Measurements from ENCODE around the gene DUSP10.

DUSP10 gene

GRCh38 chr1:221783437-221783836 lies 41.5 kb upstream of the DUSP10 start:
- Histone ChIP-seq H3K9me3 (ENCODE audit: control insufficient read depth, low read length) (no peaks in the 10 kb centered on the region), H2BK5ac (ENCODE audit: low read depth, low read length, poor library complexity, severe bottlenecking) (no peak overlapping the region), H2BK15ac (ENCODE audit: low read depth, poor library complexity, severe bottlenecking) (no peak overlapping the region), H4K91ac (ENCODE audit: low read length) (no peak overlapping the region), H3K4me3 (ENCODE audit: insufficient read depth in 1 of 2, low read depth in 1 of 2, low read length in 2 of 2) (no peak overlapping the region), H3K14ac (ENCODE audit: low read length in 2 of 2) (no peak overlapping the region), H3K36me3 (ENCODE audit: control insufficient read depth in 1 of 2, insufficient read depth in 2 of 2, low read depth in 1 of 2, low read length in 2 of 2) (no peaks in the 10 kb centered on the region), H3K9ac (ENCODE audit: low read length) (no peak overlapping the region), H2BK12ac (ENCODE audit: low read length in 2 of 2) (no peak overlapping the region), H2BK120ac (ENCODE audit: low read depth, low read length) (no peak overlapping the region), H3K4me1 (ENCODE audit: control insufficient read depth, insufficient read depth, low read depth, low read length) (peaks cover 1% of the 10 kb centered on the region), H4K8ac (ENCODE audit: low read length) (no peak overlapping the region), H2AK5ac (ENCODE audit: low read length, severe bottlenecking) (no peak overlapping the region), H3K23ac (ENCODE audit: low read length in 2 of 2) (no peak overlapping the region), H3K27me3 (ENCODE audit: control insufficient read depth in 1 of 2, insufficient read depth in 1 of 2, low read length in 2 of 2) (peaks cover 0 to 3% of the 10 kb centered on the region in 2 experiments), H3K4me2 (ENCODE audit: low read length, poor library complexity, severe bottlenecking) (no peak overlapping the region), H3K27ac (ENCODE audit: low read length, poor library complexity, severe bottlenecking) (no peak overlapping the region), H3K18ac (ENCODE audit: low read depth in 1 of 2, low read length in 2 of 2) (no peak overlapping the region), H3K4ac (ENCODE audit: low read depth in 1 of 2, low read length in 2 of 2) (no peak overlapping the region), H2AFZ (ENCODE audit: low read depth, low read length) (no peak overlapping the region), H3K79me1 (replicated peaks; ENCODE audit: low read length, poor library complexity, severe bottlenecking) (no peaks in the 10 kb centered on the region)
- 100% methylated on average over 6 of the region's 6 CpGs for whole genome bisulfite sequencing
- no peak for DNase-seq

GRCh38 chr1:221782970-221783369 lies 41.1 kb upstream of the DUSP10 start:
- Histone ChIP-seq H3K27me3 (ENCODE audit: control insufficient read depth in 1 of 2, insufficient read depth in 1 of 2, low read length in 2 of 2) (peaks cover 0 to 3% of the 10 kb centered on the region in 2 experiments), H3K36me3 (ENCODE audit: control insufficient read depth in 1 of 2, insufficient read depth in 2 of 2, low read depth in 1 of 2, low read length in 2 of 2) (no peaks in the 10 kb centered on the region), H3K27ac (ENCODE audit: low read length, poor library complexity, severe bottlenecking) (no peak overlapping the region), H2BK15ac (ENCODE audit: low read depth, poor library complexity, severe bottlenecking) (no peak overlapping the region), H3K9me3 (ENCODE audit: control insufficient read depth, low read length) (no peaks in the 10 kb centered on the region), H2BK120ac (ENCODE audit: low read depth, low read length) (no peak overlapping the region), H4K8ac (ENCODE audit: low read length) (no peak overlapping the region), H3K4me1 (ENCODE audit: control insufficient read depth, insufficient read depth, low read depth, low read length) (peaks cover 1% of the 10 kb centered on the region), H2AK5ac (ENCODE audit: low read length, severe bottlenecking) (no peak overlapping the region), H2AFZ (ENCODE audit: low read depth, low read length) (no peak overlapping the region), H3K4me3 (ENCODE audit: insufficient read depth in 1 of 2, low read depth in 1 of 2, low read length in 2 of 2) (no peak overlapping the region), H4K91ac (ENCODE audit: low read length) (no peak overlapping the region), H3K23ac (ENCODE audit: low read length in 2 of 2) (no peak overlapping the region), H3K79me1 (replicated peaks; ENCODE audit: low read length, poor library complexity, severe bottlenecking) (no peaks in the 10 kb centered on the region), H3K9ac (ENCODE audit: low read length) (no peak overlapping the region), H3K18ac (ENCODE audit: low read depth in 1 of 2, low read length in 2 of 2) (no peak overlapping the region), H2BK12ac (ENCODE audit: low read length in 2 of 2) (no peak overlapping the region), H3K4ac (ENCODE audit: low read depth in 1 of 2, low read length in 2 of 2) (no peak overlapping the region), H3K14ac (ENCODE audit: low read length in 2 of 2) (no peak overlapping the region), H3K4me2 (ENCODE audit: low read length, poor library complexity, severe bottlenecking) (no peak overlapping the region), H2BK5ac (ENCODE audit: low read depth, low read length, poor library complexity, severe bottlenecking) (no peak overlapping the region)
- DNase-seq, result no peak
- 89% methylated on average over 1 of the region's 1 CpG for WGBS

DNA sequence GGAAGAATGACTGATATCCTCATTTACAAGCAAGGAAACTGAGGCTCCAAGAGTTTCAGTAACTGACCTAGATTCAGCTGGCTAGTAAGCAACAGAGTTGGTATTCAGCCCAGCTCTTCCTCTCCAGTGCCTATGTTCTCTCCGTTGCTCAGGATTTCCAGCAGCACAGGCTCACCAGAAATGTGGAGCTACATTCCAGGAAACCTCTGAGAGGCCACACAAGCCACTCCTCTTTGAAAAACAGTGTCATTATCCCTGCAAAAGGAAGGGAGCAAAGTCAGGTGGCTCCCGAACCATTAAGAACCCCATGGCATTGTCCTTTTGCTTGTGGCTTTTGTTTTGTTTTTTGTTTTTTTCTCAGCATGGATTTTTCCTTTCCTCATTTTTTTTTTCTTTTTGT lies 40.6 kb upstream of the DUSP10 start:
- peaks cover 1% of the 10 kb centered on the region for H3K4me1 ChIP-seq (ENCODE audit: control insufficient read depth, insufficient read depth, low read depth, low read length)
- H3K36me3 ChIP-seq (ENCODE audit: control insufficient read depth in 1 of 2, insufficient read depth in 2 of 2, low read depth in 1 of 2, low read length in 2 of 2), result no peaks in the 10 kb centered on the region
- no peak overlapping the region for H2BK5ac ChIP-seq (ENCODE audit: low read depth, low read length, poor library complexity, severe bottlenecking)
- H2BK15ac ChIP-seq (ENCODE audit: low read depth, poor library complexity, severe bottlenecking), result no peak overlapping the region
- no peak overlapping the region for H4K91ac ChIP-seq (ENCODE audit: low read length)
- WGBS, result 41% methylated on average over 1 of the region's 2 CpGs
- peak; percentile 39 for DNase-seq
- no peaks in the 10 kb centered on the region for H3K9me3 ChIP-seq (ENCODE audit: control insufficient read depth, low read length)
- H3K23ac ChIP-seq (ENCODE audit: low read length in 2 of 2), result no peak overlapping the region
- no peak overlapping the region for H2AK5ac ChIP-seq (ENCODE audit: low read length, severe bottlenecking)
- no peak overlapping the region for H3K18ac ChIP-seq (ENCODE audit: low read depth in 1 of 2, low read length in 2 of 2)
- no peak overlapping the region for H4K8ac ChIP-seq (ENCODE audit: low read length)
- no peaks in the 10 kb centered on the region for H3K79me1 ChIP-seq (replicated peaks; ENCODE audit: low read length, poor library complexity, severe bottlenecking)
- H2AFZ ChIP-seq (ENCODE audit: low read depth, low read length), result no peak overlapping the region
- H3K27ac ChIP-seq (ENCODE audit: low read length, poor library complexity, severe bottlenecking), result no peak overlapping the region
- no peak overlapping the region for H3K4ac ChIP-seq (ENCODE audit: low read depth in 1 of 2, low read length in 2 of 2)
- H3K14ac ChIP-seq (ENCODE audit: low read length in 2 of 2), result no peak overlapping the region
- no peak overlapping the region for H2BK120ac ChIP-seq (ENCODE audit: low read depth, low read length)
- peaks cover 0 to 3% of the 10 kb centered on the region in 2 experiments for H3K27me3 ChIP-seq (ENCODE audit: control insufficient read depth in 1 of 2, insufficient read depth in 1 of 2, low read length in 2 of 2)
- H3K4me3 ChIP-seq (ENCODE audit: insufficient read depth in 1 of 2, low read depth in 1 of 2, low read length in 2 of 2), result no peak overlapping the region
- H3K9ac ChIP-seq (ENCODE audit: low read length), result no peak overlapping the region
- no peak overlapping the region for H2BK12ac ChIP-seq (ENCODE audit: low read length in 2 of 2)
- no peak overlapping the region for H3K4me2 ChIP-seq (ENCODE audit: low read length, poor library complexity, severe bottlenecking)

DNA sequence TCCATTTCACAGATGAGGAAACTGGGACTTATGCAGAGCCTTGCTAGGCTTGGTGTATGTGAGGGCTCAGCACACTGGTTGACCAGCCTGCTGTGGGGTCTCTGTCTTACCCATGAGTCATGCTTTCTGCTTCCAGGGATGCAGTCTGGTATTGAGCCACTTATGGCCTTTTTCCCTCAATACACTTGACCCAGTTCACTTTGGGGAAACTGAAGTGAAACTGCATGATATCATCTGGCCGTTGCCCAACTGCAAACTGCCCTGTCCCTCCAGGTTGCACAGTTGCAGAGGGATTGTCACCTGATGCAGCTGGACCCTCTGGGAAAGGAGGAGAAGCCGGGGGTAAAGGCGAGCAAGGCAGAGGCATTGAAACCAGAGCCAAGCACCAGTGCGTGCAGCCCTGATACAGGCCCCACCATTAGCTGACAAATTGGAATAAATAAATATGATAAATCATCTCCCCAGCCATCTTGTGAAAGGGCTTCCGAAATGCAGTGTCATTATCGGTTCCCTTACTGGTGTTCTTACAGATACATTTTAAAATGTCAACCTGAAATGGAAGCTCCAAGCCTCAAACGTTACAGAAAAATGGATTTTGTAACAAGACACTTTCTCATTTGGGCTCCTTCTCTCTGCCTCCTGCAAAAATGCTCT lies 39.3 kb upstream of the DUSP10 start:
- H3K4me3 ChIP-seq (ENCODE audit: insufficient read depth in 1 of 2, low read depth in 1 of 2, low read length in 2 of 2), result no peak overlapping the region
- peak overlapping the region in 1 of 2 experiments; percentile 56 for H3K23ac ChIP-seq (ENCODE audit: low read length in 2 of 2)
- H3K36me3 ChIP-seq (ENCODE audit: control insufficient read depth in 1 of 2, insufficient read depth in 2 of 2, low read depth in 1 of 2, low read length in 2 of 2), result no peaks in the 10 kb centered on the region
- no peak overlapping the region for H3K4ac ChIP-seq (ENCODE audit: low read depth in 1 of 2, low read length in 2 of 2)
- DNase-seq, result peak; percentile 67
- H2BK120ac ChIP-seq (ENCODE audit: low read depth, low read length), result no peak overlapping the region
- H3K4me1 ChIP-seq (ENCODE audit: control insufficient read depth, insufficient read depth, low read depth, low read length), result peaks cover 1% of the 10 kb centered on the region
- H3K9ac ChIP-seq (ENCODE audit: low read length), result no peak overlapping the region
- no peak overlapping the region for H3K4me2 ChIP-seq (ENCODE audit: low read length, poor library complexity, severe bottlenecking)
- H3K9me3 ChIP-seq (ENCODE audit: control insufficient read depth, low read length), result no peaks in the 10 kb centered on the region
- WGBS, result 83% methylated on average over 6 of the region's 7 CpGs
- H2BK12ac ChIP-seq (ENCODE audit: low read length in 2 of 2), result no peak overlapping the region
- no peak overlapping the region for H3K18ac ChIP-seq (ENCODE audit: low read depth in 1 of 2, low read length in 2 of 2)
- H3K79me1 ChIP-seq (replicated peaks; ENCODE audit: low read length, poor library complexity, severe bottlenecking), result no peaks in the 10 kb centered on the region
- no peak overlapping the region for H3K27ac ChIP-seq (ENCODE audit: low read length, poor library complexity, severe bottlenecking)
- H2BK5ac ChIP-seq (ENCODE audit: low read depth, low read length, poor library complexity, severe bottlenecking), result no peak overlapping the region
- peak overlapping the region in 1 of 2 experiments; percentile 71 for H3K14ac ChIP-seq (ENCODE audit: low read length in 2 of 2)
- peaks cover 0 to 3% of the 10 kb centered on the region in 2 experiments for H3K27me3 ChIP-seq (ENCODE audit: control insufficient read depth in 1 of 2, insufficient read depth in 1 of 2, low read length in 2 of 2)
- no peak overlapping the region for H4K91ac ChIP-seq (ENCODE audit: low read length)
- H2AFZ ChIP-seq (ENCODE audit: low read depth, low read length), result no peak overlapping the region
- H2BK15ac ChIP-seq (ENCODE audit: low read depth, poor library complexity, severe bottlenecking), result no peak overlapping the region
- no peak overlapping the region for H2AK5ac ChIP-seq (ENCODE audit: low read length, severe bottlenecking)
- H4K8ac ChIP-seq (ENCODE audit: low read length), result no peak overlapping the region

Measured in mesenchymal stem cell (in vitro differentiated cells and primary cell).